Measurements from ENCODE around the gene ADK. TPM values are rescaled to one million over a fixed set of nuclear protein-coding genes. Genes with fewer than 3 reads are reported as not detected.

ADK gene
- total and polyA plus RNA-seq, 2 of the 4 experiments (the other 2 are of a cell fraction), result 30.6 to 40.9 TPM

DNA sequence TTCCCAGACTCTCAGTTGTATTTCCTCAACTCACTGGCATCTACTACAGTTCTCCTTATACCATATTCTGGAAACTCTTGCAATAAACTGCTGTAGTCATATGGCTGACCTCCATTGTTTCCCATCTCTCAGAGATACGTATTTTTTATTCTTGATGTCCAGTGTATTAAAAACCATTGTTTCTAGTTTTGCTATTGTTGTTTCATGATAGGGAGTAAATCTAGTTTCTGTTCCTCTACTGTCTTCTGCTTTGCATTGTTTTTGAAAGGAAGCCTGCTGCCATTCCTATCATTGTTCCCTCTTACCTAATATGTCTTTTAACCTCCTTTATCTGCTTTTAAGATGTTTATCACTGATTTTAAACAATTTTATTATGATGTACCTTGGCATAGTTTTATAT, 255.0 kb downstream of the ADK start:
- Histone ChIP-seq H3K27ac (ENCODE audit: insufficient read depth, low read length) (no peak overlapping the region), H2BK20ac (ENCODE audit: low read depth, low read length) (no peak overlapping the region), H2AK5ac (ENCODE audit: low read depth, low read length) (no peak overlapping the region), H3K79me1 (ENCODE audit: low read depth in 1 of 2, low read length in 2 of 2) (peaks cover 0 to 8% of the 10 kb centered on the region in 2 experiments; a peak in 1 of 4 replicates), H3K9ac (ENCODE audit: low read depth, low read length) (no peak overlapping the region), H4K20me1 (ENCODE audit: insufficient read depth, low read length) (no peaks in the 10 kb centered on the region), H2AK9ac (replicated peaks; ENCODE audit: low read depth, low read length, poor library complexity) (no peak overlapping the region), H3K56ac (ENCODE audit: extremely low read depth, insufficient read depth, low read length) (no peak overlapping the region), H4K5ac (ENCODE audit: low read depth, low read length) (no peak overlapping the region), H4K91ac (ENCODE audit: insufficient read depth, low read depth, low read length) (no peak overlapping the region), H4K8ac (ENCODE audit: low read depth in 2 of 2, low read length in 2 of 2) (no peak overlapping the region), H2BK15ac (ENCODE audit: low read depth, low read length) (no peak overlapping the region), H3K4me3 (ENCODE audit: insufficient read depth, low read depth, low read length) (no peak overlapping the region), H2BK120ac (ENCODE audit: low read depth, low read length) (no peak overlapping the region), H3K9me1 (ENCODE audit: insufficient read depth, low read length) (no peaks in the 10 kb centered on the region), H3K4ac (ENCODE audit: low read depth, low read length) (no peak overlapping the region), H3K14ac (replicated peaks; ENCODE audit: low read depth, low read length) (no peak overlapping the region), H3K4me2 (ENCODE audit: low read depth, low read length) (no peak overlapping the region), H3K23ac (ENCODE audit: low read depth, low read length) (no peak overlapping the region), H2BK5ac (ENCODE audit: low read depth, low read length, poor library complexity, severe bottlenecking) (no peak overlapping the region), H2AFZ (replicated peaks; ENCODE audit: low read length, poor library complexity) (no peak overlapping the region), H3K36me3 (ENCODE audit: control insufficient read depth, insufficient read depth, low read length) (no peaks in the 10 kb centered on the region), H3K27me3 (ENCODE audit: control insufficient read depth, insufficient read depth, low read length) (no peaks in the 10 kb centered on the region), H3K9me3 (ENCODE audit: control insufficient read depth, insufficient read depth, low read length) (no peaks in the 10 kb centered on the region; the same call in 1 of the 2 replicates), H3K18ac (ENCODE audit: low read depth, low read length) (no peak overlapping the region), H3K4me1 (ENCODE audit: control insufficient read depth, insufficient read depth, low read length) (no peaks in the 10 kb centered on the region)
- in situ Hi-C loops (cut with MboI; ENCODE audit: low sequenced_read_pairs), result no loop called here
- ChIA-PET CTCF (no interaction called here), POLR2A (ENCODE audit: unreplicated experiment) (no interaction called here)
- ATAC-seq (ENCODE audit: low read depth), result no peak
- no peak for DNase-seq
- TF ChIP-seq, protein P1, sequence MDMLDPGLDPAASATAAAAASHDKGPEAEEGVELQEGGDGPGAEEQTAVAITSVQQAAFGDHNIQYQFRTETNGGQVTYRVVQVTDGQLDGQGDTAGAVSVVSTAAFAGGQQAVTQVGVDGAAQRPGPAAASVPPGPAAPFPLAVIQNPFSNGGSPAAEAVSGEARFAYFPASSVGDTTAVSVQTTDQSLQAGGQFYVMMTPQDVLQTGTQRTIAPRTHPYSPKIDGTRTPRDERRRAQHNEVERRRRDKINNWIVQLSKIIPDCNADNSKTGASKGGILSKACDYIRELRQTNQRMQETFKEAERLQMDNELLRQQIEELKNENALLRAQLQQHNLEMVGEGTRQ (IDR thresholded peaks at IDR 0.05; ENCODE audit: low read depth, low read length), result no peak
- TF ChIP-seq RAD21 (IDR thresholded peaks at IDR 0.05; ENCODE audit: low read length), result no peak
- no peak for TF ChIP-seq POLR2A (IDR thresholded peaks at IDR 0.05; ENCODE audit: low read depth, low read length)
- TF ChIP-seq, protein P2, sequence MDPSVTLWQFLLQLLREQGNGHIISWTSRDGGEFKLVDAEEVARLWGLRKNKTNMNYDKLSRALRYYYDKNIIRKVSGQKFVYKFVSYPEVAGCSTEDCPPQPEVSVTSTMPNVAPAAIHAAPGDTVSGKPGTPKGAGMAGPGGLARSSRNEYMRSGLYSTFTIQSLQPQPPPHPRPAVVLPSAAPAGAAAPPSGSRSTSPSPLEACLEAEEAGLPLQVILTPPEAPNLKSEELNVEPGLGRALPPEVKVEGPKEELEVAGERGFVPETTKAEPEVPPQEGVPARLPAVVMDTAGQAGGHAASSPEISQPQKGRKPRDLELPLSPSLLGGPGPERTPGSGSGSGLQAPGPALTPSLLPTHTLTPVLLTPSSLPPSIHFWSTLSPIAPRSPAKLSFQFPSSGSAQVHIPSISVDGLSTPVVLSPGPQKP (IDR thresholded peaks at IDR 0.05; ENCODE audit: borderline replicate concordance, low read depth, low read length), result no peak
- no peak for TF ChIP-seq RFX5 (IDR thresholded peaks at IDR 0.05; ENCODE audit: low read depth, low read length)
- TF ChIP-seq NFE2L2 (IDR thresholded peaks at IDR 0.05; ENCODE audit: low read depth, low read length), result no peak
- TF ChIP-seq MAZ (IDR thresholded peaks at IDR 0.05; ENCODE audit: borderline replicate concordance, low read depth, low read length), result no peak
- TF ChIP-seq, protein P3, sequence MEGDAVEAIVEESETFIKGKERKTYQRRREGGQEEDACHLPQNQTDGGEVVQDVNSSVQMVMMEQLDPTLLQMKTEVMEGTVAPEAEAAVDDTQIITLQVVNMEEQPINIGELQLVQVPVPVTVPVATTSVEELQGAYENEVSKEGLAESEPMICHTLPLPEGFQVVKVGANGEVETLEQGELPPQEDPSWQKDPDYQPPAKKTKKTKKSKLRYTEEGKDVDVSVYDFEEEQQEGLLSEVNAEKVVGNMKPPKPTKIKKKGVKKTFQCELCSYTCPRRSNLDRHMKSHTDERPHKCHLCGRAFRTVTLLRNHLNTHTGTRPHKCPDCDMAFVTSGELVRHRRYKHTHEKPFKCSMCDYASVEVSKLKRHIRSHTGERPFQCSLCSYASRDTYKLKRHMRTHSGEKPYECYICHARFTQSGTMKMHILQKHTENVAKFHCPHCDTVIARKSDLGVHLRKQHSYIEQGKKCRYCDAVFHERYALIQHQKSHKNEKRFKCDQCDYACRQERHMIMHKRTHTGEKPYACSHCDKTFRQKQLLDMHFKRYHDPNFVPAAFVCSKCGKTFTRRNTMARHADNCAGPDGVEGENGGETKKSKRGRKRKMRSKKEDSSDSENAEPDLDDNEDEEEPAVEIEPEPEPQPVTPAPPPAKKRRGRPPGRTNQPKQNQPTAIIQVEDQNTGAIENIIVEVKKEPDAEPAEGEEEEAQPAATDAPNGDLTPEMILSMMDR (conservative IDR thresholded peaks at IDR 0.05; ENCODE audit: low read depth, low read length), result no peak
- TF ChIP-seq BHLHE40 (IDR thresholded peaks at IDR 0.05; ENCODE audit: low read depth, low read length), result no peak
- no peak for TF ChIP-seq CHD1 (IDR thresholded peaks at IDR 0.05; ENCODE audit: low read depth, low read length)
- TF ChIP-seq RCOR1 (IDR thresholded peaks at IDR 0.05; ENCODE audit: insufficient replicate concordance, low read length), result no peak
- no peak for TF ChIP-seq MAFK (IDR thresholded peaks at IDR 0.05; ENCODE audit: low read depth, low read length)
- TF ChIP-seq SMC3 (IDR thresholded peaks at IDR 0.05; ENCODE audit: low read depth, low read length), result no peak
- dilution Hi-C loops (cut with HindIII; ENCODE audit: low sequenced_read_pairs, unreplicated experiment), result no loop called here
- no TSS peak for BruUV-seq (replicated peaks)
- intact Hi-C loops (cut with micrococcal nuclease), result no loop called here
- WGBS, 2 experiments (ENCODE audit: extremely low coverage in 2 of 2, insufficient read length in 1 of 2), result no CpG with 5 or more reads among the region's 1 CpG

All from IMR-90 (cell line).